ENCODE results near the gene NXN. TPM values are rescaled to one million over a fixed set of nuclear protein-coding genes. Genes with fewer than 3 reads are reported as not detected.

Gene NXN
- total RNA-seq, 1 experiment from 2014 or later = 57.3 TPM

GRCh38 chr17:773467-774312 is 205.9 kb downstream of the NXN start:
- intact Hi-C loops (cut with micrococcal nuclease) = no loop called here
- Mint-ChIP-seq H3K4me3 (ENCODE audit: unreplicated experiment) (no peak overlapping the region), H3K9me3 (ENCODE audit: unreplicated experiment) (no peaks in the 10 kb centered on the region), H3K4me1 (ENCODE audit: insufficient read depth, unreplicated experiment) (no peaks in the 10 kb centered on the region), H3K27me3 (ENCODE audit: insufficient read depth, unreplicated experiment) (no peaks in the 10 kb centered on the region), H3K27ac (ENCODE audit: low read depth, unreplicated experiment) (peak overlapping the region; percentile 9), H3K36me3 (ENCODE audit: insufficient read depth, unreplicated experiment) (peaks cover 92% of the 10 kb centered on the region)
- no TSS peak for BruUV-seq (replicated peaks)
- no peak for TF ChIP-seq CTCF (IDR thresholded peaks at IDR 0.05; ENCODE audit: unreplicated experiment)
- CTCF ChIA-PET = interaction anchor here (1.5 kb wide), 1 partner anchor 226 kb away, joined by 3 read pairs; no protein-coding TSS in a partner anchor
- DNase-seq (ENCODE audit: unreplicated experiment) = no peak
- POLR2A ChIA-PET = interaction anchor here (1.9 kb wide), 1 partner anchor 9 kb away, joined by 12 read pairs; the partner anchor contains the start of genes GLOD4 and MRM3

GRCh38 chr17:773016-773415 is 206.6 kb downstream of the NXN start:
- no peaks in the 10 kb centered on the region for H3K27me3 Mint-ChIP-seq (ENCODE audit: insufficient read depth, unreplicated experiment)
- no peak overlapping the region for H3K27ac Mint-ChIP-seq (ENCODE audit: low read depth, unreplicated experiment)
- no peak for TF ChIP-seq CTCF (IDR thresholded peaks at IDR 0.05; ENCODE audit: unreplicated experiment)
- DNase-seq (ENCODE audit: unreplicated experiment) = no peak
- no TSS peak for BruUV-seq (replicated peaks)
- intact Hi-C loops (cut with micrococcal nuclease) = no loop called here
- H3K4me3 Mint-ChIP-seq (ENCODE audit: unreplicated experiment) = no peak overlapping the region
- peaks cover 95% of the 10 kb centered on the region for H3K36me3 Mint-ChIP-seq (ENCODE audit: insufficient read depth, unreplicated experiment)
- H3K4me1 Mint-ChIP-seq (ENCODE audit: insufficient read depth, unreplicated experiment) = no peaks in the 10 kb centered on the region
- H3K9me3 Mint-ChIP-seq (ENCODE audit: unreplicated experiment) = no peaks in the 10 kb centered on the region
- CTCF ChIA-PET = interaction anchor here (1.5 kb wide), 1 partner anchor 226 kb away, joined by 3 read pairs; no protein-coding TSS in a partner anchor
- POLR2A ChIA-PET = interaction anchor here (1.9 kb wide), 1 partner anchor 9 kb away, joined by 12 read pairs; the partner anchor contains the start of genes GLOD4 and MRM3

- no TSS peak for BruUV-seq (replicated peaks)
- Mint-ChIP-seq H3K4me1 (ENCODE audit: insufficient read depth, unreplicated experiment) (no peaks in the 10 kb centered on the region), H3K4me3 (ENCODE audit: unreplicated experiment) (no peak overlapping the region), H3K9me3 (ENCODE audit: unreplicated experiment) (no peaks in the 10 kb centered on the region), H3K27ac (ENCODE audit: low read depth, unreplicated experiment) (no peak overlapping the region), H3K27me3 (ENCODE audit: insufficient read depth, unreplicated experiment) (no peaks in the 10 kb centered on the region), H3K36me3 (ENCODE audit: insufficient read depth, unreplicated experiment) (peaks cover 84% of the 10 kb centered on the region)
- no peak for DNase-seq (ENCODE audit: unreplicated experiment)
- intact Hi-C loops (cut with micrococcal nuclease) = no loop called here
- POLR2A ChIA-PET = interaction anchor here (0.7 kb wide), 1 partner anchor 15 kb away, joined by 3 read pairs; the partner anchor contains the start of genes GLOD4 and MRM3
- CTCF ChIA-PET = no interaction called here
- no peak for TF ChIP-seq CTCF (IDR thresholded peaks at IDR 0.05; ENCODE audit: unreplicated experiment)
These were observed 212.5 kb downstream of the NXN start for GRCh38 chr17:767076-767475.

GRCh38 chr17:760371-760770 is 219.2 kb downstream of the NXN start:
- no TSS peak for BruUV-seq (replicated peaks)
- H3K9me3 Mint-ChIP-seq (ENCODE audit: unreplicated experiment) = no peaks in the 10 kb centered on the region
- intact Hi-C loops (cut with micrococcal nuclease) = no loop called here
- no peak overlapping the region for H3K4me3 Mint-ChIP-seq (ENCODE audit: unreplicated experiment)
- TF ChIP-seq CTCF (IDR thresholded peaks at IDR 0.05; ENCODE audit: unreplicated experiment) = no peak
- ChIA-PET POLR2A (no interaction called here), CTCF (no interaction called here)
- H3K36me3 Mint-ChIP-seq (ENCODE audit: insufficient read depth, unreplicated experiment) = peaks cover 73% of the 10 kb centered on the region
- no peak for DNase-seq (ENCODE audit: unreplicated experiment)
- no peaks in the 10 kb centered on the region for H3K27me3 Mint-ChIP-seq (ENCODE audit: insufficient read depth, unreplicated experiment)
- no peak overlapping the region for H3K27ac Mint-ChIP-seq (ENCODE audit: low read depth, unreplicated experiment)
- H3K4me1 Mint-ChIP-seq (ENCODE audit: insufficient read depth, unreplicated experiment) = no peaks in the 10 kb centered on the region
